UCSD-AML1 (cell line): ENCODE data around the gene ARHGAP12.
"Not testable (repeated sequence)": the region's sequence is repeated elsewhere in the genome, so short reads cannot be mapped to it uniquely, and the experiment has no call there.

Experiments used
- DNase-seq: peaks from one replicate; lab custom pipeline; 2025; ENCODE audit not compliant: unreplicated experiment; lab: John Stamatoyannopoulos, UW

The ARHGAP12 gene

DNA sequence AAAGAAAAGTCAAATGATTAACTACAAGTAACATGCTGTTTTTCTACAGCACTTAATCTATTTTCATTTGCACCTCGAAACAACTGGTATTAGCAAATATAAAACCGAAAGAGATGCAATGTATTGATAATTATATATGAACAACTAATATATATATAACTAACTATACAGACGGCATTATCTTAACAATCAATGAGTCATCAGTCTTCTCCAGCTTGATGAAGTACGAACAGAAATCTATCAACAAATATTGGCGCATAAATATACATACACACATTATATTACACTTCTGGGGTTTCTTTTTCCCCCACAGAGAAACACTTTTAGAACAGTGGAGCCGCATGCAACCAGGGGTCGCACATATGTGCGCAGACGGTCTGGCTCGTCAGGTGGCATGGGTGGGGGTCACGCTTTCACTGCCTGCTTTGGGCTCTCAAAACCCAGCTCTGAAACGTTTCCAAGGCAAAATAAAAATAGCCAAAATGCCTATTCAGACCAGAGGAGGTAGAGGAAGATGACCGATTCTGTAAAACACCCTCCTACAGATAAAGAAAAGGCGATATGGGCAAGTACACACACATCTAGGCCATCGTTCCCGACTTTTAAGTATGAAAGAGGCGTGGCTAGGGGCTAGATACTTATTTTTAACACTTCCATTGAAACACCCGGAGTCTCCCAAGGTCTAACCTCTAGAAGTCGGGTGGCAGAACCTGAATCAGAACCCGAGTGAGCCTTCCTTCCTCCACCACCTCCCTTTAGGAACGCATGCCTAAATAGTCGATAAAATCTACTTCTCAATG is 1.7 kb downstream of the ARHGAP12 start:
- no peak for DNase-seq

GRCh38 chr10:31926160-31926559 is 2.5 kb downstream of the ARHGAP12 start:
- DNase-seq: no peak

- DNase-seq: no peak
Measured at GRCh38 chr10:31924833-31925232, 3.8 kb downstream of the ARHGAP12 start.

- DNase-seq: no peak
Measured at GRCh38 chr10:31923389-31923788, 5.2 kb downstream of the ARHGAP12 start.

DNA sequence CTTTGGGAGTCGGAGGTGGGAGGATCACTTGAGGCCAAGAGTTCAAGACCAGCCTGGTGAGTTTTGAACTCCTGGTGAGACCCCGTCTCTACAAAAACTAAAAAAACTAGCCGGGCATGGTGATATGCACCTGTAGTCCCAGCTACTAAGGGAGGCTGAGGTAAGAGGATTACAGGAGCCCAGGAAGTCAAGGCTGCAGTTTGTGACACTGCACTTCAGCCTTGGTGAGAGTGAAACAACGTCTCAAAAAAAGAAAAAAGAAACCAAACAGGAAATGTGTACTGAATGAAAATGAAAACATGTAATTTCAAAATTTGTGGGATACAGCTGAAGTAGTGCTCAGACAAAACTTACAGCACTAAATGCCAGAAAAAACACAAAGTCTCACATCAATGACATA is 7.6 kb downstream of the ARHGAP12 start:
- DNase-seq: no peak

DNA sequence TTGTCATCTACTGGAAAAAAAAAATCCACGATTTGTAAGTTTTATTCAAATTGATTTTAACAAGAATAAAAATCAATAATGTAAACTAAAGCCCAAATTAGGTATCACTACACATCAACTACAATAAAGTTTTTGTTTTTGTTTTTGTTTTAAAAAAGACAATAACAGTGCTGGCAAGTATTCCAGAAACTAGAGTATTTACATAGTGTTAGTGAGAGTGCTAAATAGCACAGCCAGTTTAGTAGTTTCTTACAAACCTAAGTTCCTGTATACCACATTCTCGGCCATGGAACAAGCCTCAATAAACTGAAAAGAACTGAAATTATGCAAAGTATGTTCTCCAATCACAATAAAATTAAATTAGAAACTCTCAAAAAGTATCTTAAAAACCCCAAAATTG is 8.1 kb downstream of the ARHGAP12 start:
- no peak for DNase-seq

DNA sequence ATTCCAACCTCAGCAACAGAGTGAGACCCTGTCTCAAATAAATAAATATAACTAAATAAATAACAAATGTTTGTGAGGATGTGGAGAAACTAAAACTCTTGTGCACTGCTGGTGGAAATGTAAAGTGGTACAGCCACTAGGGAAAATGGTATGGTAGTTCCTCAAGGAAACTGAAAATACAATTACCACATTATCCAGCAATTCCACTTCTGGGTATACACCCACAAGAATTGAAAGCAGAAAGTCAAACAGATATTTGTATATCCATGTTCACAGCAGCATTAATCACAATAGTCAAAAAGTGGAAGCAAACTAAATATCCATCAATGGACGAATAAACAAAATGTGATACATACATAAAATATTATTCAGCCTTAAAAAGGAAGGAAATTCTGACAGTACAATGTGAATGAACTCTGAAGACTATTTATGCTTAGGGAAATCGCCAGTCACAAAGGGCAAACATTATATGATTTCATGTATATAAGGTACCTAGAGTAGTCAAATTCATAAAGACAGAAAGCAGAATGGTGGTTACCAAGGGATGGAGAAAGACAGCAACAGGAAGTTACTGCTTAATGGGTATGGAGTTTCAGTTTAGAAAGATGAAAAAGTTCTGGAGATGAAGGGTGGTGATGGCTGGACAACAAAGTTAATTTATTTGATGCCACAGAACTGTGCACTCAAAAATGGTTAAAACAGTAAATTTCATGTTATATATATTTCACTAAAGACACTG is 9.8 kb downstream of the ARHGAP12 start:
- DNase-seq: no peak

DNA sequence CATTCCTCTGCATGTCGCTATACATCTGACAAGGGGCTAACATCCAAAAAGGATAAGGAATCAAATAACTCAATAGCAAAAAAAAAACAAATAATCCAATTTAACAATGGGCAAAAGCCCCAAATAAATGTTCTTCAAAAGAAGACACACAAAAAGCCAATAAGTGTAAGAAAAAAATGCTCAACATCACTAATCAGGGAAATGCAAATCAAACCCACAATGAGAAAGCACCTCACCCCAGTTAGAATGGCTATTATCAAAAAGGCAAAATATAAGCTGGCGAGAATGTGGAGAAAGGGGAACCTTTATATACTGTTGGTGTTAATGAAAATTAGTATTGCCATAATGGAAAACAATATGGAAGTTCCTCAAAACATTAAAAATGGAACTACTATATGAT is 14.3 kb downstream of the ARHGAP12 start:
- no peak for DNase-seq

GRCh38 chr10:31912898-31913850 is 15.5 kb downstream of the ARHGAP12 start:
- DNase-seq: no peak

- no peak for DNase-seq
Measured at GRCh38 chr10:31912289-31912688, 16.3 kb downstream of the ARHGAP12 start.

DNA sequence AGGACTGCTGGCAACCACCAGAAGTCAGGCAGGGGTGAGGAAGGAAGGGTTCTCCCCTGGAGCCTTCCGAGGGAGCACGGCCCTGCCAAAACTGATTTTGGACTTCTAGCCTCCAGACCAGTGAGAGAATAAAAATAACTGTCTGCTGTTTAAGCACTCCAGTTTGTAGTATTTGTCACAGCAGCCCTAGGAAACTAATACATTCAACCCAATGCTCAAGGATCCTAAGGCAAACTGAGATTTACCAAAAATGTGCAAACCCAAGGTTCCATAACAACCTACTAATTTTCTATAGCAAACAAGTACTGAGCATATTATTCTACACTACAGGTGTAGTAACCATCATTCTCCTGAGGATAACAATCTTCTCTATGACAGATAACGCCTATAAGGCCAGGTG is 18.6 kb downstream of the ARHGAP12 start:
- no peak for DNase-seq

- no peak for DNase-seq
Measured at GRCh38 chr10:31908157-31908556, 20.5 kb downstream of the ARHGAP12 start.

DNA sequence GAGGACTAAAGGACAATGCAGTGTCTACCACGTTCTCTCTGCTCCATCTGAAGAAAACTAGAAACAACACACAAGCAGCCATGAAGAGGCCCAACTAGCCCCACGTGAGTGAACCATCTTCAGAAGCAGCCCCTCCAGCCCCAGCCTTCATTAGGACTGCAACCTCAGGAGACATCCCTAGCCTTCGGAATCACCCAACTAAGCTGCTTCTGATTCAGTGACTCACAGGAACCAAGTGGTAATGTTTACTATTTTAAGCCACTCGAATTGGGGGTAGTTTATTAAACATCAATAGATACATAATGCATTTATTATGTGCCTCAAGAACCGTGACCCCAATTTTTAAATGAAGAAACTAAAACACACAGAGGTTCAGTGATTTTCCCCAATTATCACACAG is 22.6 kb downstream of the ARHGAP12 start:
- no peak for DNase-seq

- DNase-seq: no peak
Measured at GRCh38 chr10:31905586-31905985, 23.0 kb downstream of the ARHGAP12 start.

- DNase-seq: no peak
Measured at GRCh38 chr10:31902625-31903024, 26.0 kb downstream of the ARHGAP12 start.

GRCh38 chr10:31897506-31897905 is 31.1 kb downstream of the ARHGAP12 start:
- DNase-seq: no peak

DNA sequence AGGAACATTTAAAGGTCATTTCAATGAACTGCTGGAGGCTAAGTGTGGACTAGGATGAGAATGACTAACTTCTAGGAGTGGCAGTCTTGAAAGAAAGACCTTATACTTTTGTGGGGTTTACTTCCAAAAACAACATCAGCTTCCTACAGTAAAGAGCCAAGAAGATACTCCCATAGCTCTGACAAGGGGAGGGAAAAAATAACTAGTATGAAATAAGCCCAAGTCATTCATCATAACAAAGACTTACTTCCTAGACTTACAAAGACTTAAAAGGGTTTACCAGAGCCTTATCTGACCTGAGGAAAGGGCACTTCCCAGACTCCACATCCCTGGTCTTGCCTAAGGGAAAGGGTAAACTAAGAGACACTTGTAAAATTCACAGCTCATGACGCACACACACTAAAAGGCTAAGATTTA is 31.7 kb downstream of the ARHGAP12 start:
- DNase-seq: no peak

DNA sequence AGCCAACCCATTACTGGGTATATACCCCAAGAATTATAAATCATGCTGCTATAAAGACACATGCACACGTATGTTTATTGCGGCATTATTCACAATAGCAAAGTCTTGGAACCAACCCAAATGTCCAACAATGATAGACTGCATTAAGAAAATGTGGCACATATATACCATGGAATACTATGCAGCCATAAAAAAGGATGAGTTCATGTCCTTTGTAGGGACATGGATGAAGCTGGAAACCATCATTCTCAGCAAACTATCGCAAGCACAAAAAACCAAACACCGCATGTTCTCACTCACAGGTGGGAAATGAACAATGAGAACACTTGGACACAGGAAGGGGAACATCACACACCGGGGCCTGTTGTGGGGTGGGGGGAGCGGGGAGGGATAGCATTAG is 32.9 kb downstream of the ARHGAP12 start:
- DNase-seq: not testable (repeated sequence)

GRCh38 chr10:31888442-31888841 is 40.2 kb downstream of the ARHGAP12 start:
- DNase-seq: no peak

DNA sequence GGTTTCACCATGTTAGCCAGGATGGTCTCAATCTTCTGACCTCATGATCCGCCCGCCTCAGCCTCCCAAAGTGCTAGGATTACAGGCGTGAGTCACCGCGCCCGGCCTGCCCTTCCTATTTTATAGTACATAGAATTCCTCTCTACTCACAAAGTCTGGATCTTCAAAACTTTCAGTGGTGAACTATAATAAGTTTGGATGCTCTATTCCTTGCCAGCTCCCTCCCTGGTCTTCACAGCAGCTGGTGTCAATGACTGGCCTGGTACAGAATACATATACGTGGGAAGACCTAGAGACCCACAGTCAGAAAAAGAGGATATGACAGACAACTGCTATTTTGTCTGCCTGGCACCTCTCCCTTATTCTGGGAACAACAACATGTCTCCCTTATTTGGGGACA is 40.8 kb downstream of the ARHGAP12 start:
- no peak for DNase-seq

DNA sequence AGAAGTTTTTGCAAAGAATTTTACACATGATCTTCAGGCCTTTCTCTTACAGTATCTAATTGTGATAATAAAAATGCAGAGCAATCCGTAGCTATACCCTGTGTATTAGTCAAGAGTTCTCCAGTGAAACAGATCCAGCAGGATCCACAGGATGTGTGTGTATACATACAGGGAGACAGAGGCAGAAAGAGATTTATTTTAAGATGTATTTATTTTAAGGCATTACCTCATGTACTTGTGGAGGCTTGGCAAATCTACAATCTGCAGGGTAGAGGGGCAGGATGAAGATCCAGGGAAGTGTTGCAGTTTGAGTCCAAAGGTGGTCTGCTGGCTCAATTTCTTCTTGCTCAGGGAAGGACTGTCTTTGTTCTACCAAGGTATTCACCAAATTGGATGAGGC is 41.7 kb downstream of the ARHGAP12 start:
- DNase-seq: no peak
